NB4 (cell line): ENCODE data around the gene ARHGDIB.

Experiments
- DNase-seq: peaks from one replicate; pipeline ENCODE4 v3.0.0; 2010; ENCODE audit warnings: low read depth
- H3K4me3 ChIP-seq: one replicate; pipeline ENCODE4 v1.5.1; 2011; ENCODE audit warnings: mild to moderate bottlenecking, low read depth, low read length, moderate library complexity
- CTCF ChIP-seq: IDR thresholded peaks from one replicate; pipeline ENCODE4 v1.5.1; 2012; ENCODE audit warnings: low read depth, low read length
- MYC ChIP-seq: IDR thresholded peaks from 2 replicates; pipeline ENCODE4 v1.6.1; 2011; ENCODE audit warnings: low read depth, low read length
- POLR2A ChIP-seq: IDR thresholded peaks from 2 replicates; pipeline ENCODE4 v1.6.1; 2011; ENCODE audit warnings: mild to moderate bottlenecking; ENCODE audit not compliant: insufficient read length; ENCODE audit errors: extremely low read depth
- TF ChIP-seq, protein P1 (sequence below): IDR thresholded peaks from 2 replicates; pipeline ENCODE4 v1.6.1; 2011; ENCODE audit warnings: low read depth, low read length

Gene ARHGDIB

GRCh38 chr12:14937689-14938088, 23.7 kb downstream of the ARHGDIB start:
- no peak for DNase-seq
- TF ChIP-seq MYC = no peak
- TF ChIP-seq POLR2A = no peak
- peak; percentile 35 for TF ChIP-seq CTCF
- TF ChIP-seq, protein P1, sequence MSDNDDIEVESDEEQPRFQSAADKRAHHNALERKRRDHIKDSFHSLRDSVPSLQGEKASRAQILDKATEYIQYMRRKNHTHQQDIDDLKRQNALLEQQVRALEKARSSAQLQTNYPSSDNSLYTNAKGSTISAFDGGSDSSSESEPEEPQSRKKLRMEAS = no peak

GRCh38 chr12:14937014-14937413, 24.4 kb downstream of the ARHGDIB start:
- TF ChIP-seq POLR2A = no peak
- TF ChIP-seq, protein P1 = no peak
- TF ChIP-seq CTCF = no peak
- no peak for TF ChIP-seq MYC
- no peak for DNase-seq
- no peak overlapping the region for H3K4me3 ChIP-seq

More at GRCh38 chr12:14937689-14938088, 23.7 kb downstream of the ARHGDIB start:
- H3K4me3 ChIP-seq = no peak overlapping the region

GRCh38 chr12:14936224-14936861, 25.1 kb downstream of the ARHGDIB start:
- no peak overlapping the region for H3K4me3 ChIP-seq
- no peak for TF ChIP-seq MYC
- peak; percentile 28 for TF ChIP-seq CTCF
- DNase-seq = no peak

- TF ChIP-seq CTCF (no peak), MYC (no peak), POLR2A (no peak)
- TF ChIP-seq, protein P1 = no peak
- no peak for DNase-seq
Observed at GRCh38 chr12:14935031-14935430, 26.4 kb downstream of the ARHGDIB start.

GRCh38 chr12:14934511-14934910, 26.9 kb downstream of the ARHGDIB start:
- TF ChIP-seq CTCF (no peak), MYC (no peak), POLR2A (no peak)
- TF ChIP-seq, protein P1 = no peak
- H3K4me3 ChIP-seq = no peak overlapping the region
- no peak for DNase-seq

More at GRCh38 chr12:14935031-14935430, 26.4 kb downstream of the ARHGDIB start:
- no peak overlapping the region for H3K4me3 ChIP-seq

- TF ChIP-seq POLR2A (no peak), MYC (no peak), CTCF (no peak)
- TF ChIP-seq, protein P1 = no peak
- DNase-seq = no peak
- H3K4me3 ChIP-seq = no peak overlapping the region
Observed at GRCh38 chr12:14931791-14932560, 29.4 kb downstream of the ARHGDIB start.
